Nephron progenitor cell (in vitro differentiated cells): ENCODE data around the gene TSPAN3.

Experiments
- DNase-seq: peaks from one replicate; pipeline ENCODE4 v3.0.0; 2021
- H3K27ac Mint-ChIP-seq: 2 replicates; pipeline ENCODE4 v1.8.0; 2021; ENCODE audit warnings: mild to moderate bottlenecking, moderate library complexity, mixed read lengths
- H3K27me3 Mint-ChIP-seq: 2 replicates; pipeline ENCODE4 v1.8.0; 2021; ENCODE audit warnings: mild to moderate bottlenecking, low read depth, mixed read lengths; ENCODE audit not compliant: poor library complexity
- H3K36me3 Mint-ChIP-seq: 2 replicates; pipeline ENCODE4 v1.8.0; 2021; ENCODE audit warnings: low read depth, mixed read lengths
- H3K4me1 Mint-ChIP-seq: 2 replicates; pipeline ENCODE4 v1.8.0; 2021; ENCODE audit warnings: mixed read lengths
- H3K4me3 Mint-ChIP-seq: 2 replicates; pipeline ENCODE4 v1.8.0; 2021; ENCODE audit warnings: mild to moderate bottlenecking, moderate library complexity, mixed read lengths
- H3K9me3 Mint-ChIP-seq: 2 replicates; pipeline ENCODE4 v1.8.0; 2021; ENCODE audit warnings: mild to moderate bottlenecking, moderate library complexity, mixed read lengths
- CTCF ChIP-seq: fragments of 200-600 bp; sonication (generic); IDR thresholded peaks from 2 replicates; pipeline ENCODE4 v1.5.0; 2021; ENCODE audit warnings: antibody characterized with exemption

Gene TSPAN3

GRCh38 chr15:76994001-76994400, 76.9 kb downstream of the TSPAN3 start:
- no peak for DNase-seq
- peaks cover 19% of the 10 kb centered on the region for H3K27me3 Mint-ChIP-seq

GRCh38 chr15:76993114-76993725, 77.7 kb downstream of the TSPAN3 start:
- no peaks in the 10 kb centered on the region for H3K36me3 Mint-ChIP-seq
- no peak overlapping the region for H3K4me3 Mint-ChIP-seq
- TF ChIP-seq CTCF: no peak
- peaks cover 41% of the 10 kb centered on the region for H3K4me1 Mint-ChIP-seq
- DNase-seq: no peak
- no peaks in the 10 kb centered on the region for H3K9me3 Mint-ChIP-seq
- no peak overlapping the region for H3K27ac Mint-ChIP-seq
- H3K27me3 Mint-ChIP-seq: peaks cover 19% of the 10 kb centered on the region

More at GRCh38 chr15:76994001-76994400, 76.9 kb downstream of the TSPAN3 start:
- H3K4me1 Mint-ChIP-seq: peaks cover 39% of the 10 kb centered on the region
- TF ChIP-seq CTCF: no peak
- no peak overlapping the region for H3K27ac Mint-ChIP-seq
- no peaks in the 10 kb centered on the region for H3K36me3 Mint-ChIP-seq
- H3K4me3 Mint-ChIP-seq: no peak overlapping the region
- H3K9me3 Mint-ChIP-seq: no peaks in the 10 kb centered on the region

GRCh38 chr15:76991741-76992645, 78.9 kb downstream of the TSPAN3 start:
- peaks cover 49% of the 10 kb centered on the region for H3K4me1 Mint-ChIP-seq
- no peak for TF ChIP-seq CTCF
- H3K27me3 Mint-ChIP-seq: peaks cover 15% of the 10 kb centered on the region
- H3K27ac Mint-ChIP-seq: peak overlapping the region; percentile 52
- no peak overlapping the region for H3K4me3 Mint-ChIP-seq
- no peaks in the 10 kb centered on the region for H3K9me3 Mint-ChIP-seq
- no peaks in the 10 kb centered on the region for H3K36me3 Mint-ChIP-seq
- DNase-seq: no peak
